ENCODE measurements around the gene ANKDD1A.

ANKDD1A gene

GRCh38 chr15:64919721-64920120 is 8.0 kb downstream of the ANKDD1A start:
- Histone ChIP-seq H3K36me3 (ENCODE audit: control insufficient read depth in 2 of 2, insufficient read depth in 1 of 2, low read length in 2 of 2) (no peaks in the 10 kb centered on the region), H3K27ac (ENCODE audit: extremely low read depth, low read depth, low read length) (no peak overlapping the region), H3K4me1 (ENCODE audit: control insufficient read depth, insufficient read depth, low read length) (no peaks in the 10 kb centered on the region), H3K9me3 (ENCODE audit: control insufficient read depth, insufficient read depth, low read depth, low read length) (no peaks in the 10 kb centered on the region), H3K4me3 (ENCODE audit: low read depth, low read length) (no peak overlapping the region)
- ChIA-PET POLR2A (no interaction called here), CTCF (no interaction called here)
- TF ChIP-seq, protein P1, sequence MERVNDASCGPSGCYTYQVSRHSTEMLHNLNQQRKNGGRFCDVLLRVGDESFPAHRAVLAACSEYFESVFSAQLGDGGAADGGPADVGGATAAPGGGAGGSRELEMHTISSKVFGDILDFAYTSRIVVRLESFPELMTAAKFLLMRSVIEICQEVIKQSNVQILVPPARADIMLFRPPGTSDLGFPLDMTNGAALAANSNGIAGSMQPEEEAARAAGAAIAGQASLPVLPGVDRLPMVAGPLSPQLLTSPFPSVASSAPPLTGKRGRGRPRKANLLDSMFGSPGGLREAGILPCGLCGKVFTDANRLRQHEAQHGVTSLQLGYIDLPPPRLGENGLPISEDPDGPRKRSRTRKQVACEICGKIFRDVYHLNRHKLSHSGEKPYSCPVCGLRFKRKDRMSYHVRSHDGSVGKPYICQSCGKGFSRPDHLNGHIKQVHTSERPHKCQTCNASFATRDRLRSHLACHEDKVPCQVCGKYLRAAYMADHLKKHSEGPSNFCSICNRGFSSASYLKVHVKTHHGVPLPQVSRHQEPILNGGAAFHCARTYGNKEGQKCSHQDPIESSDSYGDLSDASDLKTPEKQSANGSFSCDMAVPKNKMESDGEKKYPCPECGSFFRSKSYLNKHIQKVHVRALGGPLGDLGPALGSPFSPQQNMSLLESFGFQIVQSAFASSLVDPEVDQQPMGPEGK (tag by site-specific recombination; IDR thresholded peaks at IDR 0.05) = no peak
- TF ChIP-seq ZNF530 (tag by site-specific recombination; IDR thresholded peaks at IDR 0.05; ENCODE audit: low read depth) = no peak
- no peak for TF ChIP-seq ZNF362 (tag by site-specific recombination; IDR thresholded peaks at IDR 0.05)
- TF ChIP-seq ZNF391 (tag by site-specific recombination; IDR thresholded peaks at IDR 0.05; ENCODE audit: borderline replicate concordance, low read depth) = no peak
- TF ChIP-seq ZNF354C (tag by site-specific recombination; IDR thresholded peaks at IDR 0.05; ENCODE audit: borderline replicate concordance, low read depth) = no peak
- TF ChIP-seq ZFP37 (tag by site-specific recombination; IDR thresholded peaks at IDR 0.05) = no peak
- no peak for TF ChIP-seq ZNF148 (tag by site-specific recombination; IDR thresholded peaks at IDR 0.05; ENCODE audit: borderline replicate concordance)
- TF ChIP-seq ZNF621 (tag by site-specific recombination; IDR thresholded peaks at IDR 0.05) = no peak
- TF ChIP-seq ZNF677 (tag by site-specific recombination; IDR thresholded peaks at IDR 0.05) = no peak
- TF ChIP-seq, protein P2, sequence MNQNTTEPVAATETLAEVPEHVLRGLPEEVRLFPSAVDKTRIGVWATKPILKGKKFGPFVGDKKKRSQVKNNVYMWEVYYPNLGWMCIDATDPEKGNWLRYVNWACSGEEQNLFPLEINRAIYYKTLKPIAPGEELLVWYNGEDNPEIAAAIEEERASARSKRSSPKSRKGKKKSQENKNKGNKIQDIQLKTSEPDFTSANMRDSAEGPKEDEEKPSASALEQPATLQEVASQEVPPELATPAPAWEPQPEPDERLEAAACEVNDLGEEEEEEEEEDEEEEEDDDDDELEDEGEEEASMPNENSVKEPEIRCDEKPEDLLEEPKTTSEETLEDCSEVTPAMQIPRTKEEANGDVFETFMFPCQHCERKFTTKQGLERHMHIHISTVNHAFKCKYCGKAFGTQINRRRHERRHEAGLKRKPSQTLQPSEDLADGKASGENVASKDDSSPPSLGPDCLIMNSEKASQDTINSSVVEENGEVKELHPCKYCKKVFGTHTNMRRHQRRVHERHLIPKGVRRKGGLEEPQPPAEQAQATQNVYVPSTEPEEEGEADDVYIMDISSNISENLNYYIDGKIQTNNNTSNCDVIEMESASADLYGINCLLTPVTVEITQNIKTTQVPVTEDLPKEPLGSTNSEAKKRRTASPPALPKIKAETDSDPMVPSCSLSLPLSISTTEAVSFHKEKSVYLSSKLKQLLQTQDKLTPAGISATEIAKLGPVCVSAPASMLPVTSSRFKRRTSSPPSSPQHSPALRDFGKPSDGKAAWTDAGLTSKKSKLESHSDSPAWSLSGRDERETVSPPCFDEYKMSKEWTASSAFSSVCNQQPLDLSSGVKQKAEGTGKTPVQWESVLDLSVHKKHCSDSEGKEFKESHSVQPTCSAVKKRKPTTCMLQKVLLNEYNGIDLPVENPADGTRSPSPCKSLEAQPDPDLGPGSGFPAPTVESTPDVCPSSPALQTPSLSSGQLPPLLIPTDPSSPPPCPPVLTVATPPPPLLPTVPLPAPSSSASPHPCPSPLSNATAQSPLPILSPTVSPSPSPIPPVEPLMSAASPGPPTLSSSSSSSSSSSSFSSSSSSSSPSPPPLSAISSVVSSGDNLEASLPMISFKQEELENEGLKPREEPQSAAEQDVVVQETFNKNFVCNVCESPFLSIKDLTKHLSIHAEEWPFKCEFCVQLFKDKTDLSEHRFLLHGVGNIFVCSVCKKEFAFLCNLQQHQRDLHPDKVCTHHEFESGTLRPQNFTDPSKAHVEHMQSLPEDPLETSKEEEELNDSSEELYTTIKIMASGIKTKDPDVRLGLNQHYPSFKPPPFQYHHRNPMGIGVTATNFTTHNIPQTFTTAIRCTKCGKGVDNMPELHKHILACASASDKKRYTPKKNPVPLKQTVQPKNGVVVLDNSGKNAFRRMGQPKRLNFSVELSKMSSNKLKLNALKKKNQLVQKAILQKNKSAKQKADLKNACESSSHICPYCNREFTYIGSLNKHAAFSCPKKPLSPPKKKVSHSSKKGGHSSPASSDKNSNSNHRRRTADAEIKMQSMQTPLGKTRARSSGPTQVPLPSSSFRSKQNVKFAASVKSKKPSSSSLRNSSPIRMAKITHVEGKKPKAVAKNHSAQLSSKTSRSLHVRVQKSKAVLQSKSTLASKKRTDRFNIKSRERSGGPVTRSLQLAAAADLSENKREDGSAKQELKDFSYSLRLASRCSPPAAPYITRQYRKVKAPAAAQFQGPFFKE (tag by site-specific recombination; IDR thresholded peaks at IDR 0.05; ENCODE audit: borderline replicate concordance) = no peak

- H3K27ac ChIP-seq (ENCODE audit: extremely low read depth, low read depth, low read length) = no peak overlapping the region
- no peaks in the 10 kb centered on the region for H3K36me3 ChIP-seq (ENCODE audit: control insufficient read depth in 2 of 2, insufficient read depth in 1 of 2, low read length in 2 of 2)
- no peaks in the 10 kb centered on the region for H3K4me1 ChIP-seq (ENCODE audit: control insufficient read depth, insufficient read depth, low read length)
- no peak overlapping the region for H3K4me3 ChIP-seq (ENCODE audit: low read depth, low read length)
- POLR2A ChIA-PET = no interaction called here
- CTCF ChIA-PET = interaction anchor here (0.6 kb wide), 1 partner anchor 268 kb away, joined by 4 read pairs; no protein-coding TSS in a partner anchor
- TF ChIP-seq ZNF138 (tag by site-specific recombination; IDR thresholded peaks at IDR 0.05; ENCODE audit: borderline replicate concordance) (no peak), ZNF747 (tag by site-specific recombination; IDR thresholded peaks at IDR 0.05) (no peak), ZNF214 (tag by site-specific recombination; IDR thresholded peaks at IDR 0.05; ENCODE audit: borderline replicate concordance) (no peak), RBAK (tag by site-specific recombination; IDR thresholded peaks at IDR 0.05) (no peak), ZNF175 (tag by site-specific recombination; IDR thresholded peaks at IDR 0.05) (no peak), ZNF157 (tag by site-specific recombination; IDR thresholded peaks at IDR 0.05) (no peak)
- H3K9me3 ChIP-seq (ENCODE audit: control insufficient read depth, insufficient read depth, low read depth, low read length) = no peaks in the 10 kb centered on the region
Observed at GRCh38 chr15:64921711-64922110, 10.0 kb downstream of the ANKDD1A start.

Measured in HEK293 (cell line).